GM12878 (cell line): Measurements from ENCODE around the gene ZNF426. TPM values are rescaled to one million over a fixed set of nuclear protein-coding genes. Genes with fewer than 3 reads are reported as not detected.
A peak's percentile ranks its signal among the peaks of the same experiment; 100 is the strongest.

Experiments used
- FOXM1 ChIP-seq: IDR thresholded peaks from 2 replicates; pipeline ENCODE4 v1.6.1; 2012; ENCODE audit warnings: low read depth, mild to moderate bottlenecking, inconsistent platforms, low read length, moderate library complexity
- LARP7 ChIP-seq: fragments of 450-650 bp; IDR thresholded peaks from 2 replicates; pipeline ENCODE4 v1.6.1; 2017; ENCODE audit warnings: mild to moderate bottlenecking
- MEF2B ChIP-seq: fragments of 450-650 bp; IDR thresholded peaks from 2 replicates; pipeline ENCODE4 v1.6.1; 2018; ENCODE audit warnings: mild to moderate bottlenecking, moderate library complexity; ENCODE audit not compliant: partially characterized antibody, poor library complexity, severe bottlenecking
- MYB ChIP-seq: fragments of 150-350 bp; IDR thresholded peaks from 2 replicates; pipeline ENCODE4 v1.6.1; 2014; ENCODE audit warnings: mild to moderate bottlenecking, low read depth, low read length, borderline replicate concordance
- NFIC ChIP-seq: IDR thresholded peaks from 2 replicates; pipeline ENCODE4 v1.6.1; 2012; ENCODE audit warnings: low read depth, mild to moderate bottlenecking, inconsistent platforms, low read length, moderate library complexity
- PAX5 ChIP-seq: IDR thresholded peaks from 2 replicates; pipeline ENCODE4 v1.6.1; 2011; ENCODE audit warnings: low read depth, low read length, borderline replicate concordance
- PRDM15 ChIP-seq: fragments of 450-650 bp; formaldehyde crosslinking; IDR thresholded peaks from 2 replicates; pipeline ENCODE4 v1.4.0; 2020; ENCODE audit warnings: mild to moderate bottlenecking, moderate library complexity
- RB1 ChIP-seq: fragments of 450-650 bp; formaldehyde crosslinking; IDR thresholded peaks from 2 replicates; pipeline ENCODE4 v1.6.1; 2017; ENCODE audit warnings: mild to moderate bottlenecking, borderline replicate concordance
- RUNX3 ChIP-seq: IDR thresholded peaks from 2 replicates; pipeline ENCODE4 v1.6.1; 2012; ENCODE audit warnings: low read length, inconsistent platforms
- SIN3A ChIP-seq: IDR thresholded peaks from 2 replicates; pipeline ENCODE4 v1.6.1; 2012; ENCODE audit warnings: low read depth, low read length, improper control_type of control experiment
- TCF7 ChIP-seq: IDR thresholded peaks from 2 replicates; pipeline ENCODE4 v1.6.1; 2014; ENCODE audit warnings: antibody characterized with exemption, borderline replicate concordance
- ZBTB40 ChIP-seq: fragments of 450-650 bp; IDR thresholded peaks from 2 replicates; pipeline ENCODE4 v1.6.1; 2016; ENCODE audit warnings: mild to moderate bottlenecking, moderate library complexity, borderline replicate concordance
- ZNF24 ChIP-seq: fragments of 450-650 bp; IDR thresholded peaks from 2 replicates; pipeline ENCODE4 v1.6.1; 2017; ENCODE audit warnings: antibody characterized with exemption, mild to moderate bottlenecking
- ZNF687 ChIP-seq: fragments of 450-650 bp; IDR thresholded peaks from 2 replicates; pipeline ENCODE4 v1.6.1; 2017; ENCODE audit warnings: mild to moderate bottlenecking, moderate library complexity
- polyA plus RNA-seq, 11 experiments: library from polyadenylated mRNA; depleted of rRNA in 4 of 11; unstranded in 6 of 11; stranded (reverse) in 5 of 11; fragments of >200 nt; fragmentation: Nextera tagmentation in 4 of 11; fragmentation: Illumina TruSeq in 1 of 11; extraction: Ambion mirVana in 4 of 11; extraction: Trizol in 1 of 11; gene quantifications; 1 replicate in 1 of 11; 2 replicates in 10 of 11; pipeline versions ENCODE4 v1.2.1 to v1.2.3, GENCODE V29; 2011 to 2016; ENCODE audit warnings: inconsistent platforms in 2 of 11, missing spikeins in 2 of 11, low read depth in 1 of 11
- total RNA-seq, 4 experiments: library from RNA; depleted of rRNA in 3 of 4; stranded (reverse); fragments of >200 nt in 3 of 4; fragmentation: Illumina TruSeq in 1 of 4; extraction: Trizol in 1 of 4; gene quantifications; 2 replicates each; pipeline versions ENCODE4 v1.2.1 to v1.2.3, GENCODE V29; 2013 to 2021
- TF ChIP-seq, protein P1 (sequence below): IDR thresholded peaks from 2 replicates; pipeline ENCODE4 v1.6.1; 2011; ENCODE audit warnings: low read depth, mild to moderate bottlenecking, low read length, moderate library complexity, borderline replicate concordance; ENCODE audit errors: extremely low read depth

Gene ZNF426
- total and polyA plus RNA-seq, 10 of the 15 experiments (the other 5 are each of a cell fraction or from before 2014, with no cell fraction given) = 3.0 to 11.3 (median 6.8) TPM

DNA sequence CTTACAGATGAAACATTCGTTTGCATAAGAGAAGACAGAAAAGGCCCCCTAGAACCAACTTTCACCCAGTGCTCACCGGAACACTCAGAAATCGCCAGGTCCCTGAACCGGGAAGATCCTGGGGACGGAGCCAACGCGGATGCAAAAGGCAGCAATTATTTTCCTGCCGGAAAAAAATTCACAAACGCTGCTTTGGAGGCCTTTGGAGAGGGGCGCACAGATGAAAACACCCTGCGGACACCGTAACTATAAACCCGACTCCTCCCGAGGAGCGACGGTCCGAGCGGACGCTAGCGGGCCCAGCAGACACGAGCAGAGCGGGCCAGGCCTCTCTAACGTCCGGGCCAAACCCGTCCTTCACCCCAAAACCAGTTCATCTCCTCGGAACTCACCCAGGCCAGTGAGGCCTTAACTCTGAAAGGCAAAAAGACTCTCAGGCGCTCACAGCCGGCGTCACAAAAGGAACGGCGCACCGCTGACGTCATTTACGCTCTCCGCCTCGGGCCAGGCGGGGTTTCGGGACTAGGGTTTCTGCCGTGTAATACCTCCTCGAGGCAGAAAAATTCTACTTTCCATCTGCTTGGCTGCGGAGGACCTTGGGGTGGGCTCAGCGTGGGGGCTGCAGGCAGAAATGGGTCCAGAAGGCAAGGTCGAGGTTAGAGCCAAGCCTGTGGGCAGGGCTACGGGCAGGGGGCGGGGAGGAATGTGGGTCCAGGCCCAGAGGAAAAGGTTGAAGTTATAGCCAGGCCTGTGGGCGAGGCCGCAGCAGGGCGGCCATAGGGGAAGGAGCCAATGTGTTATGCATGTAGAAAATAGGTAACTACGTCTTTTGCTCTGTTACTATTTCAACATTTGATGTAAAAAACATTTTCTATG lies at the start of gene ZNF426 (continued):
- TF ChIP-seq ZNF24 = no peak
- TF ChIP-seq PRDM15 (CRISPR knock-in tag) = no peak
- TF ChIP-seq, protein P1, sequence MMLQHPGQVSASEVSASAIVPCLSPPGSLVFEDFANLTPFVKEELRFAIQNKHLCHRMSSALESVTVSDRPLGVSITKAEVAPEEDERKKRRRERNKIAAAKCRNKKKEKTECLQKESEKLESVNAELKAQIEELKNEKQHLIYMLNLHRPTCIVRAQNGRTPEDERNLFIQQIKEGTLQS = peak; percentile 79; the same call in 1 of the 2 replicates
- TF ChIP-seq PAX5 = no peak
- 0 out of 2 replicates have a peak, but pooled peaks have one; percentile 15 for TF ChIP-seq FOXM1
- no peak for TF ChIP-seq LARP7
- peak; percentile 20; the same call in 1 of the 2 replicates for TF ChIP-seq RUNX3
- TF ChIP-seq ZBTB40 = peak; percentile 24; the same call in 1 of the 2 replicates
- no peak for TF ChIP-seq TCF7
- TF ChIP-seq NFIC = no peak
- 0 out of 2 replicates have a peak, but pooled peaks have one; percentile 39 for TF ChIP-seq SIN3A
- no peak for TF ChIP-seq RB1
- no peak for TF ChIP-seq MYB
- TF ChIP-seq ZNF687 = 0 out of 2 replicates have a peak, but pooled peaks have one; percentile 41
- TF ChIP-seq MEF2B = no peak
